K562 (cell line): ENCODE results near the gene VGLL3. TPM values are rescaled to one million over a fixed set of nuclear protein-coding genes. Genes with fewer than 3 reads are reported as not detected.

Experiments
- ATAC-seq: fragments of 200-7000 bp; cut with Tn5 transposase; 3 replicates; pipeline ENCODE4 v1.9.1; 2020; ENCODE audit warnings: moderate library complexity
- BruUV-seq: library from RNA; stranded (reverse); fragments of 400-500 nt; replicated peaks from 2 replicates; lab custom pipeline; 2021; lab: Mats Ljungman, UMichigan
- CTCF ChIA-PET: fragments of 300-600 bp; formaldehyde crosslinking; extraction: SDS; loops from one replicate; lab custom pipeline; 2021; ENCODE audit warnings: low intra/inter-chr PET ratio; lab: Yijun Ruan, JAX
- POLR2A ChIA-PET: fragments of 300-600, 350-650 bp; sonication (Branson Sonifier 250); formaldehyde crosslinking; extraction: SDS; loops from one replicate; lab custom pipeline; 2021; ENCODE audit warnings: antibody characterized with exemption, inconsistent platforms; lab: Yijun Ruan, JAX
- DNase-seq, 4 experiments: peaks; one replicate each; pipeline versions ENCODE4 v3.0.0 to v3.0.0-alpha.2; 2011 to 2018; ENCODE audit warnings: low spot score in 3 of 4, mixed read lengths in 3 of 4; ENCODE audit errors: extremely low read depth in 1 of 4
- FAIRE-seq: peaks from 2 replicates; lab custom pipeline; 2011; peaks lifted over from hg19 to GRCh38; lab: Jason Lieb, UNC
- H2AFZ ChIP-seq: 2 replicates; pipeline ENCODE4 v1.6.0; 2011; ENCODE audit warnings: low read depth, low read length, control low read depth, inconsistent platforms
- H3K27ac ChIP-seq: fragments of 200-600 bp; 3 replicates; pipeline ENCODE4 v1.8.0; 2011; ENCODE audit warnings: low read depth, mild to moderate bottlenecking, control low read depth, inconsistent platforms, low read length, moderate library complexity, mixed read lengths; ENCODE audit errors: extremely low read depth
- H3K27me3 ChIP-seq, 2 experiments: fragments of 300-600 bp in 1 of 2; 2 replicates in 1 of 2; 3 replicates in 1 of 2; pipeline versions ENCODE4 v1.6.0 to v1.8.0; 2011; ENCODE audit warnings: inconsistent platforms in 2 of 2, low read length in 2 of 2, mild to moderate bottlenecking in 1 of 2, mixed read lengths in 1 of 2, moderate library complexity in 1 of 2; ENCODE audit not compliant: control insufficient read depth in 2 of 2, insufficient read depth in 2 of 2
- H3K36me3 ChIP-seq: fragments of 300-600 bp; 3 replicates; pipeline ENCODE4 v1.8.0; 2011; ENCODE audit warnings: mild to moderate bottlenecking, low read length, inconsistent platforms; ENCODE audit not compliant: control insufficient read depth, insufficient read depth
- H3K4me1 ChIP-seq, 2 experiments: fragments of 200-600 bp in 1 of 2; replicated peaks in 1 of 2; 2 replicates in 1 of 2; 3 replicates in 1 of 2; pipeline versions ENCODE4 v1.5.1 to v1.8.0; 2011; ENCODE audit warnings: inconsistent platforms in 2 of 2, low read length in 2 of 2, mild to moderate bottlenecking in 1 of 2, mixed read lengths in 1 of 2, moderate library complexity in 1 of 2; ENCODE audit not compliant: control insufficient read depth in 2 of 2, insufficient read depth in 2 of 2
- H3K4me2 ChIP-seq: 2 replicates; pipeline ENCODE4 v1.6.1; 2011; ENCODE audit warnings: low read length, control low read depth, inconsistent platforms, mixed read lengths; ENCODE audit not compliant: insufficient read depth
- H3K4me3 ChIP-seq: fragments of 200-600 bp; sonication (generic), shearing (Covaris generic); 2 replicates; pipeline ENCODE4 v1.5.1; 2016; ENCODE audit warnings: control low read depth, inconsistent platforms
- H3K79me2 ChIP-seq: fragments of 200-600 bp; 3 replicates; pipeline ENCODE4 v1.8.0; 2011; ENCODE audit warnings: low read length, inconsistent platforms; ENCODE audit not compliant: control insufficient read depth, insufficient read depth
- H3K9ac ChIP-seq, 2 experiments: 2 replicates each; pipeline versions ENCODE4 v1.6.0 to v1.6.1; 2011; ENCODE audit warnings: low read depth in 2 of 2, low read length in 2 of 2, control low read depth in 1 of 2, inconsistent platforms in 1 of 2, mild to moderate bottlenecking in 1 of 2, mixed read lengths in 1 of 2; ENCODE audit not compliant: insufficient read depth in 1 of 2
- H3K9me1 ChIP-seq: one replicate; pipeline ENCODE4 v1.6.0; 2011; ENCODE audit warnings: inconsistent platforms, mild to moderate bottlenecking, low read length, moderate library complexity; ENCODE audit not compliant: control insufficient read depth, insufficient read depth
- H3K9me3 ChIP-seq: replicated peaks from 2 replicates; pipeline ENCODE4 v1.5.1; 2011; ENCODE audit warnings: low read depth, low read length, inconsistent platforms; ENCODE audit not compliant: control insufficient read depth, insufficient read depth
- H4K20me1 ChIP-seq: replicated peaks from 2 replicates; pipeline ENCODE4 v1.6.1; 2011; ENCODE audit warnings: low read length, inconsistent platforms, mixed read lengths; ENCODE audit not compliant: control insufficient read depth, insufficient read depth
- EWSR1 ChIP-seq: fragments of 450-650 bp; IDR thresholded peaks from 2 replicates; pipeline ENCODE4 v1.6.1; 2018; ENCODE audit warnings: borderline replicate concordance, mild to moderate bottlenecking, low read depth, moderate library complexity; ENCODE audit not compliant: partially characterized antibody
- KDM1A ChIP-seq, 2 experiments: fragments of 450-650 bp; IDR thresholded peaks; 2 replicates each; pipeline ENCODE4 v1.6.1; 2016; ENCODE audit warnings: mild to moderate bottlenecking in 2 of 2
- NCOA2 ChIP-seq, 2 experiments: fragments of 450-650 bp; IDR thresholded peaks; 2 replicates each; pipeline ENCODE4 v1.6.1; 2018; ENCODE audit warnings: mild to moderate bottlenecking in 2 of 2, moderate library complexity in 1 of 2; ENCODE audit not compliant: partially characterized antibody in 2 of 2
- POLR2AphosphoS2 ChIP-seq: IDR thresholded peaks from 2 replicates; pipeline ENCODE4 v1.6.1; 2012; ENCODE audit warnings: low read length, improper control_type of control experiment
- RCOR1 ChIP-seq, 2 experiments: IDR thresholded peaks; 2 replicates each; pipeline ENCODE4 v1.6.1; 2012; ENCODE audit warnings: low read depth in 2 of 2, low read length in 2 of 2, borderline replicate concordance in 1 of 2, improper control_type of control experiment in 1 of 2
- ZSCAN29 ChIP-seq: fragments of 450-650 bp; IDR thresholded peaks from 2 replicates; pipeline ENCODE4 v1.6.1; 2017
- WGBS: fragments of 100-300 bp; shearing (Covaris generic); methylation state at CpG from one replicate; pipeline ENCODE4 v1.1.6; 2016; ENCODE audit warnings: low coverage, mixed read lengths; ENCODE audit not compliant: insufficient coverage; ENCODE audit errors: missing lambda C conversion rate; 5-methylcytosine and 5-hydroxymethylcytosine counted together
- in situ Hi-C: fragments of 300-500 bp; cut with MboI; formaldehyde crosslinking; loops from 4 replicates; pipeline ENCODE4 v1.15.0; 2018; ENCODE audit warnings: inconsistent platforms, mixed read lengths
- intact Hi-C: fragments of 100-400 bp; cut with micrococcal nuclease; formaldehyde crosslinking; loops from 2 replicates; pipeline ENCODE4 v1.14.2; 2022
- polyA plus RNA-seq, 8 experiments: library from polyadenylated mRNA; depleted of rRNA in 4 of 8; stranded (reverse) in 5 of 8; unstranded in 3 of 8; fragments of >200 nt; fragmentation: Nextera tagmentation in 2 of 8; fragmentation: Illumina TruSeq in 1 of 8; extraction: Ambion mirVana in 2 of 8; extraction: Trizol in 1 of 8; gene quantifications; 2 replicates each; pipeline versions ENCODE4 v1.2.1 to v1.2.3, GENCODE V29; 2011 to 2014; ENCODE audit warnings: inconsistent platforms in 1 of 8, missing spikeins in 1 of 8
- total RNA-seq, 7 experiments: library from RNA; depleted of rRNA in 6 of 7; stranded (reverse); fragments of >200 nt in 6 of 7; fragmentation: Illumina TruSeq in 2 of 7; extraction: Trizol in 2 of 7; gene quantifications; 2 replicates each; pipeline versions ENCODE4 v1.2.1 to v1.2.3, GENCODE V29; 2011 to 2021; ENCODE audit warnings: low replicate concordance in 1 of 7
- TF ChIP-seq, protein P1 (sequence below): sonication (generic); formaldehyde crosslinking; IDR thresholded peaks from 2 replicates; pipeline ENCODE4 v1.8.1; 2023; ENCODE audit warnings: mild to moderate bottlenecking, missing genetic modification reagents, moderate library complexity
- TF ChIP-seq, protein P2 (sequence below): IDR thresholded peaks from 3 replicates; pipeline ENCODE4 v1.6.1; 2011; ENCODE audit warnings: borderline replicate concordance, mild to moderate bottlenecking; ENCODE audit not compliant: insufficient read length, insufficient read depth

The VGLL3 gene
- total and polyA plus RNA-seq, 9 of the 15 experiments (the other 6 are each of a cell fraction or from before 2014, with no cell fraction given), result under 0.01 to 0.09 (median 0.04) TPM; not detected in 6

DNA sequence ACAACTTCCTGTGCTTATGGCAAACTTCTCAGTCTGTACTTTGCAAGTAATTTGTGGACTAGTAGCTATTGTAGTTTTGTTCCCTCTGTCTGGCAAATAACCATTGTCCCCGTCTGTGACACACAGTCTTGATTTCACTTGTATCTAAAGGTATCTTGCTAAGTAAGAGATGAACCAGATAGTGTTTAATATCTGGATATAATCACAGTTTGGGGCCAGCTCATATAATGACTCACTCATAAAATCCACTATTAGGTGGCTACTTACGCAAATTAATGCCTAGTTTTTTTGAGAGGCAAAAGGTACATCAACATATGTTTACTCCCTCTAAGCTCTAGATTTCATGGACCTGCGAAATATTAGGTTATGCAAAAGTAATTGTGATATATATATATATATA, 30.4 kb downstream of the VGLL3 start (continued):
- TF ChIP-seq NCOA2 (IDR thresholded peaks at IDR 0.05; ENCODE audit: partially characterized antibody in 2 of 2), result no peak
- TF ChIP-seq EWSR1, result no peak
- TF ChIP-seq POLR2AphosphoS2, result no peak

DNA sequence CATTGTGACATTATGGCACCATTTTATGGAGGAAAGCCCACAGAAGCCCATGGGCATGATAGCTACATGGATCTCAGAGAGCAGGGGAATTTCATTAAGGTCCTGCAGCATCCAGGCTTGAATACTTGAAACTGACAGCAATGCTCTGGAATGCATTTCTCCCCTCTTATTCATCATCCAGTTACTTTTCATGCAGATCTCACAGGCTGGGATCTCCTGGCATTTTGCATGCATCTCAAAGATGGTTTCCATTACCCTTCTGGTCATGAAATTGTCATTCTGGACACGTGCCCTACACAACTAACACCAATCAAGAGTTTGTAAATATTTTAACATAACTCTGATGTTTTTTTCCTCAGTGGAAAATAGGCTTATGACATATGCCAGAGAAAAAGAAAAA, 32.4 kb downstream of the VGLL3 start:
- DNase-seq (no peak), ATAC-seq (no peak), FAIRE-seq (no peak)
- WGBS, result 0% methylated on average over 1 of the region's 1 CpG
- no peaks in the 10 kb centered on the region for H3K4me1 ChIP-seq
- H3K4me3 ChIP-seq, result no peak overlapping the region
- H3K27ac ChIP-seq, result no peak overlapping the region
- in situ Hi-C loops, result no loop called here
- H2AFZ ChIP-seq, result no peak overlapping the region
- no peaks in the 10 kb centered on the region for H3K9me1 ChIP-seq
- no peaks in the 10 kb centered on the region for H3K9me3 ChIP-seq
- H3K79me2 ChIP-seq, result no peaks in the 10 kb centered on the region
- BruUV-seq, result no TSS peak
- POLR2A ChIA-PET, result no interaction called here
- no peaks in the 10 kb centered on the region for H3K27me3 ChIP-seq
- TF ChIP-seq ZSCAN29 (no peak), KDM1A (IDR thresholded peaks at IDR 0.05) (no peak), RCOR1 (IDR thresholded peaks at IDR 0.05; ENCODE audit: borderline replicate concordance in 1 of 2, low read depth in 2 of 2, low read length in 2 of 2) (no peak)
- TF ChIP-seq, protein P1, sequence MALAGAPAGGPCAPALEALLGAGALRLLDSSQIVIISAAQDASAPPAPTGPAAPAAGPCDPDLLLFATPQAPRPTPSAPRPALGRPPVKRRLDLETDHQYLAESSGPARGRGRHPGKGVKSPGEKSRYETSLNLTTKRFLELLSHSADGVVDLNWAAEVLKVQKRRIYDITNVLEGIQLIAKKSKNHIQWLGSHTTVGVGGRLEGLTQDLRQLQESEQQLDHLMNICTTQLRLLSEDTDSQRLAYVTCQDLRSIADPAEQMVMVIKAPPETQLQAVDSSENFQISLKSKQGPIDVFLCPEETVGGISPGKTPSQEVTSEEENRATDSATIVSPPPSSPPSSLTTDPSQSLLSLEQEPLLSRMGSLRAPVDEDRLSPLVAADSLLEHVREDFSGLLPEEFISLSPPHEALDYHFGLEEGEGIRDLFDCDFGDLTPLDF (CRISPR knock-in tag), result no peak
- TF ChIP-seq, protein P2, sequence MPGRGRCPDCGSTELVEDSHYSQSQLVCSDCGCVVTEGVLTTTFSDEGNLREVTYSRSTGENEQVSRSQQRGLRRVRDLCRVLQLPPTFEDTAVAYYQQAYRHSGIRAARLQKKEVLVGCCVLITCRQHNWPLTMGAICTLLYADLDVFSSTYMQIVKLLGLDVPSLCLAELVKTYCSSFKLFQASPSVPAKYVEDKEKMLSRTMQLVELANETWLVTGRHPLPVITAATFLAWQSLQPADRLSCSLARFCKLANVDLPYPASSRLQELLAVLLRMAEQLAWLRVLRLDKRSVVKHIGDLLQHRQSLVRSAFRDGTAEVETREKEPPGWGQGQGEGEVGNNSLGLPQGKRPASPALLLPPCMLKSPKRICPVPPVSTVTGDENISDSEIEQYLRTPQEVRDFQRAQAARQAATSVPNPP, result no peak
- TF ChIP-seq, all 486 proteins: peak for 0
- intact Hi-C loops, result no loop called here
- CTCF ChIA-PET, result no interaction called here
- Histone ChIP-seq H3K4me2 (no peak overlapping the region), H3K9ac (no peak overlapping the region), H3K36me3 (no peaks in the 10 kb centered on the region), H4K20me1 (no peaks in the 10 kb centered on the region)
